ENCODE measurements around the gene RHO. TPM values are rescaled to one million over a fixed set of nuclear protein-coding genes. Genes with fewer than 3 reads are reported as not detected.

The RHO gene
- total RNA-seq, 1 donor, result not detected

GRCh38 chr3:129581623-129582022 lies 53.2 kb downstream of the RHO start:
- H3K4me3 ChIP-seq (ENCODE audit: low read depth, low read length), result no peak overlapping the region
- TF ChIP-seq CTCF (IDR thresholded peaks at IDR 0.05; ENCODE audit: insufficient read depth, low read depth, low read length), result no peak
- no peak for DNase-seq (ENCODE audit: low read depth)

DNA sequence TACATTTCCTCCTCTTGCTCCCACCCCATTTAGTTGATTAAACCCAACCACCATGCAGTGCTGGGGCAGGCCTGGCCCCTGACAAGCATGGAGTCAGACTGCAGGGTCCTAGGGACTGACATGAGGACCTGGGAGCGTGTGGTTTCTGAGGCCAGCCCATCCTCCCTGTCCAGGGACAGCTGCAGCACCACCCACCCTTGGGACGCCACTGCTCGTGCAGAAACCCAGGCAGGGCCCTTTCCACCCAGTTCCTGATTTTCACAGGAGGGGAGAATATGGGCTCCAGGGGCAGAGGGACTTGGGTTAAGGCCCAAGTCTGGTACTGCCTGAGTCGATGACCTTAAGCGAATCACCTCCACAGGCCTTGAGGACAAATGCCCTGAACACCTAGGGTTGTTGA lies 54.4 kb downstream of the RHO start:
- DNase-seq (ENCODE audit: low read depth), result no peak
- TF ChIP-seq CTCF (IDR thresholded peaks at IDR 0.05; ENCODE audit: insufficient read depth, low read depth, low read length), result no peak
- no peak overlapping the region for H3K4me3 ChIP-seq (ENCODE audit: low read depth, low read length)

DNA sequence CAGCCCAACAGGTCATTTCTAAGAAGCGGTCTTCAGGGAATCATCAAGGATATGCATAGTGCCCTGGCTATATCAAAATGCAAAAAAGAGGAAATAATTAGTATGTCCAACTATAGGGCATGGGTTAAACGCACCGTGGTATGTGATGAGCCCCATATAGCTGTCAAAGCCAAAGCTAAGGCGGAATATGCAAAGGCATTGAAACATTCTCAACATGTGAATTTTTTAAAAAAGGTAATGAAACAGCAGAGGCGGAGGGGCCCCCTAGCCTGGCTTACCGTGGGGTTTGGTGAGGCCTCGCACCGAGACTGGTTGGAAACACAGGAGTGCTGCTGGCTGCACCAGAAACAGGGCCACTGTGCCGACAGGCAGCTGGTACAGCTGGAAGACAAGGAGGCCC lies 54.9 kb downstream of the RHO start:
- no peak for TF ChIP-seq CTCF (IDR thresholded peaks at IDR 0.05; ENCODE audit: insufficient read depth, low read depth, low read length)
- no peak overlapping the region for H3K4me3 ChIP-seq (ENCODE audit: low read depth, low read length)
- no peak for DNase-seq (ENCODE audit: low read depth)

DNA sequence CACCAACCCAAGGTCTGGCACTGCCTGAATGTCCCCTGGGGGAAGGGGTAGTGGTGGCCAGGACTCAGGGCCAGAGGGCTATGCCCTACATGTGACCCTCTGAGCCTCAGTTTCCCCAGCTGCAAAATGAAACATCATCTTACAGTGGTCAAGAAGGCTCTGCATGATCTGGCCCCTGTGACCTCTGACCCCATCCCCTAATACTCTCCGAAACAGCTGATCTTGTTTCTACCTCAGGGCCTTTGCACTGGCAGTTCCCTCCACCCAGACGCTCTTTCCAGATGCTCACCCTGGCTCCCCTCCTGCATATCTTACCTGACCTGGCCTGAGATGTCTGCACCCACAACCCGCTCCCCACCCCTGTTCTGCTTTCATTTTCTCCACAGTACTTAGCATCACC lies 56.2 kb downstream of the RHO start:
- no peak overlapping the region for H3K4me3 ChIP-seq (ENCODE audit: low read depth, low read length)
- no peak for TF ChIP-seq CTCF (IDR thresholded peaks at IDR 0.05; ENCODE audit: insufficient read depth, low read depth, low read length)
- no peak for DNase-seq (ENCODE audit: low read depth)

Other genes with a start within 250 kb of the RHO start
- 18.0 and 29.4 TPM in 2 replicates for gene HMCES, start 249.8 kb upstream of the RHO start, total RNA-seq
- not detected in 2 replicates for gene EFCAB12, start 100.0 kb upstream of the RHO start, total RNA-seq
- gene MBD4, start 88.7 kb upstream of the RHO start, total RNA-seq, result 30.0 and 32.0 TPM in 2 replicates
- 19.9 and 21.3 TPM in 2 replicates for gene IFT122, start 88.4 kb upstream of the RHO start, total RNA-seq
- not detected in 2 replicates for gene H1-8, start 14.5 kb downstream of the RHO start, total RNA-seq
- 91.8 and 97.2 TPM in 2 replicates for gene PLXND1, start 78.0 kb downstream of the RHO start, total RNA-seq

Measured in fibroblast of villous mesenchyme (primary cell).